ENCODE data around the gene EFCAB3.
"Not testable (repeated sequence)": the region's sequence is repeated elsewhere in the genome, so short reads cannot be mapped to it uniquely, and the experiment has no call there.

Gene EFCAB3

GRCh38 chr17:62435251-62435650 lies 54.9 kb downstream of the EFCAB3 start:
- H3K27me3 ChIP-seq (ENCODE audit: insufficient read depth, low read length); H3K4me3 ChIP-seq (ENCODE audit: low read length); H3K9me3 ChIP-seq (ENCODE audit: low read length); H3K4me1 ChIP-seq (ENCODE audit: insufficient read depth, low read length); H2AFZ ChIP-seq (ENCODE audit: low read depth, low read length): not testable (repeated sequence)
- peaks cover 21% of the 10 kb centered on the region for H3K36me3 ChIP-seq (ENCODE audit: insufficient read depth, low read length)

DNA sequence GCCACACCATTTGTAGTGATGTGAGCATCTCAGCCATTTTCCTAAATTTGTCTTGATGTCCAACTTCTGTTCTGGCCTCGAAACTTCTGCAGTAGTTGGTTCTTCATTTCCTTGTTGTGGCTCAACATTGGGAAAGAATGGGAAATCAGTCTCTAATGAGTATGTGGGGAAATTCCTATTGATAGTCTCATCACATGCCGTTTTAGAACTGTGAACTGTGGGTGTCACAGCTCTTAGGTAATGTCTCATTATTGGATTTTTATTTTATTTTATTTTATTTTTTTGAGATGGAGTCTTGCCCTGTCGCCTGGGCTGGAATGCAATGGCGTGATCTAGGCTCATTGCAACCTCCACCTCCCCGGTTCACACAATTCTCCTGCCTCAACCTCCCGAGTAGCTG lies 60.8 kb downstream of the EFCAB3 start:
- not testable (repeated sequence) for H3K4me3 ChIP-seq (ENCODE audit: low read length); H3K9me3 ChIP-seq (ENCODE audit: low read length); H3K4me1 ChIP-seq (ENCODE audit: insufficient read depth, low read length); H3K27me3 ChIP-seq (ENCODE audit: insufficient read depth, low read length); H2AFZ ChIP-seq (ENCODE audit: low read depth, low read length)
- peaks cover 45% of the 10 kb centered on the region for H3K36me3 ChIP-seq (ENCODE audit: insufficient read depth, low read length)

DNA sequence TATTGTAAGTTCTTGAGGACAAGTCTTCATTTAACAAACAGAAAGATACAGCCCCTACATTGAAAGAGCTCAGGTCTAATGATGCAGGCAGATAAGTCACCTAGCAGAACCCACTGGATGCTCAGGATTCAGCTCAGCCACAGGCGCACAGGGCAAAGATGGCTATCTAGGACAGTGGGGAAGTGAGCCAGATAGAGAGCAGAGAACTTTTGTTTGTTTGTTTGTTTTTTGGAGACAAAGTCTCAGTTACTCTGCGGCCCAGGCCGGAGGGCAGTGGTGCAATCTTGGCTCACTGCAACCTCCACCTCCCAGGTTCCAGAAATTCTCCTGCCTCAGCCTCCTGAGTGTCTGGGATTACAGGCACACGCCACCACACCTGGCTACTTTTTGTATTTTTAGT lies 63.7 kb downstream of the EFCAB3 start:
- Histone ChIP-seq H3K27me3 (ENCODE audit: insufficient read depth, low read length) (no peaks in the 10 kb centered on the region), H2AFZ (ENCODE audit: low read depth, low read length) (no peak overlapping the region), H3K4me1 (ENCODE audit: insufficient read depth, low read length) (no peaks in the 10 kb centered on the region), H3K4me3 (ENCODE audit: low read length) (no peak overlapping the region), H3K9me3 (ENCODE audit: low read length) (no peaks in the 10 kb centered on the region), H3K36me3 (ENCODE audit: insufficient read depth, low read length) (peaks cover 67% of the 10 kb centered on the region)

- H3K9me3 ChIP-seq (ENCODE audit: low read length); H3K4me1 ChIP-seq (ENCODE audit: insufficient read depth, low read length); H2AFZ ChIP-seq (ENCODE audit: low read depth, low read length); H3K4me3 ChIP-seq (ENCODE audit: low read length); H3K27me3 ChIP-seq (ENCODE audit: insufficient read depth, low read length): not testable (repeated sequence)
- H3K36me3 ChIP-seq (ENCODE audit: insufficient read depth, low read length) = peaks cover 62% of the 10 kb centered on the region
Measured at GRCh38 chr17:62445791-62446190, 65.4 kb downstream of the EFCAB3 start.

DNA sequence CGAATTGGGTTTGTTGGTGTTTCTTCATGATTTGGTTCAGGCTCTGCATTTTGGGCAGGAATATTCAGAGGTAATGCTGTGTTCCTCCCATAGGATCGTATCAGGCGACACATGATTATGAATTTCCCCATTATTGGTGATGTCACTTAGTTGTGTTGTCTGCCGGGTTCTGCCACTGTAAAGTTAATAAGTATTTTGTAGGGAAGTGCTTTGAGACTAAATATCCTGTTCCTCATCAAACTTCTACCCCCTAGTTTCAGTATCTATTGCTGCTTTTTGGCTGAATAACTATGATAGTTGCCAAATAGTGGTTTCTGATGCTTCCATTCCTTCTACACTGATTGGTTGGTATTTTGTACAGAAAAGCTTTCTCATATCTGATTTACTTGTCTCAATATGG lies 71.8 kb downstream of the EFCAB3 start:
- not testable (repeated sequence) for H3K9me3 ChIP-seq (ENCODE audit: low read length); H3K4me1 ChIP-seq (ENCODE audit: insufficient read depth, low read length); H3K4me3 ChIP-seq (ENCODE audit: low read length); H2AFZ ChIP-seq (ENCODE audit: low read depth, low read length); H3K27me3 ChIP-seq (ENCODE audit: insufficient read depth, low read length)
- peaks cover 19% of the 10 kb centered on the region for H3K36me3 ChIP-seq (ENCODE audit: insufficient read depth, low read length)

- H2AFZ ChIP-seq (ENCODE audit: low read depth, low read length); H3K4me1 ChIP-seq (ENCODE audit: insufficient read depth, low read length); H3K4me3 ChIP-seq (ENCODE audit: low read length); H3K9me3 ChIP-seq (ENCODE audit: low read length); H3K27me3 ChIP-seq (ENCODE audit: insufficient read depth, low read length): not testable (repeated sequence)
- H3K36me3 ChIP-seq (ENCODE audit: insufficient read depth, low read length) = peaks cover 11% of the 10 kb centered on the region
Measured at GRCh38 chr17:62453041-62453440, 72.7 kb downstream of the EFCAB3 start.

DNA sequence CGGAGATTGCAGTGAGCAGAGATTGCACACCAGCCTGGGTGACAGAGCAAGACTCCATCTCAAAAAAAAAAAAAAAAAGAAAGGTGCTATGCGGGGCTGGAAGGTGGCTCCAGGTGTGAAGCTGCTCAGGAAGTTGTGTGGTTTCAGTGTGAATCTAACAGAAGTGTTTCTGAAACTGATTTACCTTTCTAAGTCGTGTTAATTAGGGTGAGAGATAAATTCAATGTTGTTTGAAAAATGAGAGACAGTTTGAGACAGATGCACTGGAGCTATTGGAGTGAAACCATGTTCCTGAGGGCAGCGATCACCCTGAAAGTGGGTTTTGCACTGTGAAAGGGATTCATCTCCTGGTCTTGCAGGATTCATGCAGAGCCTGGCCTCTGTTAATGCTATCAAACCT lies 73.3 kb downstream of the EFCAB3 start:
- not testable (repeated sequence) for H3K4me1 ChIP-seq (ENCODE audit: insufficient read depth, low read length); H3K27me3 ChIP-seq (ENCODE audit: insufficient read depth, low read length); H2AFZ ChIP-seq (ENCODE audit: low read depth, low read length); H3K4me3 ChIP-seq (ENCODE audit: low read length); H3K9me3 ChIP-seq (ENCODE audit: low read length); H3K36me3 ChIP-seq (ENCODE audit: insufficient read depth, low read length)

DNA sequence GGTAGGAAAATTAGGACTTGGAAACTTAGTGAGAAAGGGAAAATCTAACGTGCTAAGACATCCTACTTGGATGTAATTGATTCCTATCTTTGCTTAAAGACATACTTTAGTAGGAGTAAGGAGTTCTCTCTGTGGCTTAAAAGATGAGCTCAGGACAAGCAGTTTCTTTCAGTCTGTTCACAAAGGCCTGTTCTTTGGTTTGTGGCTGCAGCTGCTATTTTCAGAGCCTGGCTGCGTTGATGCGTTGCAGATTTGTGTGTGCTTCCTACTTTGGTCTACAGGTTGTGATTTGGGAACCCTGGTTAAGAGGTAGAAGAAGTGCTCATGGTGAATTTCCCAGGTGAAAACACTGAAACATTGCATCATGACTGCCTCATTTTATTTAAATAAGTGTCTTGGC lies 73.8 kb downstream of the EFCAB3 start:
- not testable (repeated sequence) for H3K4me3 ChIP-seq (ENCODE audit: low read length); H3K4me1 ChIP-seq (ENCODE audit: insufficient read depth, low read length); H3K27me3 ChIP-seq (ENCODE audit: insufficient read depth, low read length); H3K36me3 ChIP-seq (ENCODE audit: insufficient read depth, low read length); H2AFZ ChIP-seq (ENCODE audit: low read depth, low read length); H3K9me3 ChIP-seq (ENCODE audit: low read length)

- Histone ChIP-seq H3K9me3 (ENCODE audit: low read length) (no peaks in the 10 kb centered on the region), H2AFZ (ENCODE audit: low read depth, low read length) (no peak overlapping the region), H3K4me1 (ENCODE audit: insufficient read depth, low read length) (no peaks in the 10 kb centered on the region), H3K27me3 (ENCODE audit: insufficient read depth, low read length) (no peaks in the 10 kb centered on the region), H3K36me3 (ENCODE audit: insufficient read depth, low read length) (no peaks in the 10 kb centered on the region), H3K4me3 (ENCODE audit: low read length) (no peak overlapping the region)
Measured at GRCh38 chr17:62456016-62456415, 75.7 kb downstream of the EFCAB3 start.

GRCh38 chr17:62458483-62458882 lies 78.1 kb downstream of the EFCAB3 start:
- not testable (repeated sequence) for H3K4me1 ChIP-seq (ENCODE audit: insufficient read depth, low read length); H3K4me3 ChIP-seq (ENCODE audit: low read length); H3K9me3 ChIP-seq (ENCODE audit: low read length); H3K36me3 ChIP-seq (ENCODE audit: insufficient read depth, low read length); H2AFZ ChIP-seq (ENCODE audit: low read depth, low read length); H3K27me3 ChIP-seq (ENCODE audit: insufficient read depth, low read length)

- not testable (repeated sequence) for H3K4me1 ChIP-seq (ENCODE audit: insufficient read depth, low read length); H3K27me3 ChIP-seq (ENCODE audit: insufficient read depth, low read length); H3K9me3 ChIP-seq (ENCODE audit: low read length); H3K4me3 ChIP-seq (ENCODE audit: low read length); H3K36me3 ChIP-seq (ENCODE audit: insufficient read depth, low read length); H2AFZ ChIP-seq (ENCODE audit: low read depth, low read length)
Measured at GRCh38 chr17:62464422-62464821, 84.1 kb downstream of the EFCAB3 start.

- not testable (repeated sequence) for H2AFZ ChIP-seq (ENCODE audit: low read depth, low read length); H3K36me3 ChIP-seq (ENCODE audit: insufficient read depth, low read length); H3K4me1 ChIP-seq (ENCODE audit: insufficient read depth, low read length); H3K9me3 ChIP-seq (ENCODE audit: low read length); H3K4me3 ChIP-seq (ENCODE audit: low read length); H3K27me3 ChIP-seq (ENCODE audit: insufficient read depth, low read length)
Measured at GRCh38 chr17:62465271-62465670, 84.9 kb downstream of the EFCAB3 start.

Measured in neuron (in vitro differentiated cells).